Stimulated activated CD4-positive, alpha-beta T cell treated with anti-CD3 and anti-CD28 coated beads, Interleukin-4, amount 100 ng/mL, for 48 hours (primary cell): ENCODE results near the gene TSPAN8.
"Not testable (repeated sequence)": the region's sequence is repeated elsewhere in the genome, so short reads cannot be mapped to it uniquely, and the experiment has no call there.

Experiments
- DNase-seq, 2 donors: peaks; one replicate each; pipeline ENCODE4 v3.0.0-alpha.2; 2020; ENCODE audit warnings: low read depth in 2 of 2

Gene TSPAN8

GRCh38 chr12:71157601-71158233 is at the start of gene TSPAN8:
TSPAN8 (minus strand) TSS chr12:71157999; CDS start chr12:71157678, 321 bp downstream.
- no peak for DNase-seq

- no peak for DNase-seq
These were observed 43.4 kb upstream of the TSPAN8 start for GRCh38 chr12:71201136-71201679.

GRCh38 chr12:71200706-71201105 is 42.9 kb upstream of the TSPAN8 start:
- no peak for DNase-seq

GRCh38 chr12:71197460-71197859 is 39.7 kb upstream of the TSPAN8 start:
- no peak for DNase-seq

GRCh38 chr12:71195338-71195896 is 37.6 kb upstream of the TSPAN8 start:
- DNase-seq: no peak

GRCh38 chr12:71194657-71195056 is 36.9 kb upstream of the TSPAN8 start:
- no peak for DNase-seq

GRCh38 chr12:71193041-71193440 is 35.2 kb upstream of the TSPAN8 start:
- DNase-seq: no peak

GRCh38 chr12:71191509-71192196 is 33.9 kb upstream of the TSPAN8 start:
- DNase-seq: no peak

- no peak for DNase-seq
These were observed 33.0 kb upstream of the TSPAN8 start for GRCh38 chr12:71190822-71191221.

GRCh38 chr12:71187379-71187778 is 29.6 kb upstream of the TSPAN8 start:
- DNase-seq: no peak

GRCh38 chr12:71186571-71187288 is 28.9 kb upstream of the TSPAN8 start:
- DNase-seq: no peak

- no peak for DNase-seq
These were observed 26.0 kb upstream of the TSPAN8 start for GRCh38 chr12:71183846-71184245.

GRCh38 chr12:71183018-71183417 is 25.2 kb upstream of the TSPAN8 start:
- DNase-seq: no peak

- no peak for DNase-seq
These were observed 20.4 kb upstream of the TSPAN8 start for GRCh38 chr12:71178162-71178561.

GRCh38 chr12:71174825-71175224 is 17.0 kb upstream of the TSPAN8 start:
- no peak for DNase-seq

GRCh38 chr12:71174146-71174545 is 16.3 kb upstream of the TSPAN8 start:
- no peak for DNase-seq

GRCh38 chr12:71170456-71170855 is 12.7 kb upstream of the TSPAN8 start:
- no peak for DNase-seq

- DNase-seq: no peak
These were observed 11.5 kb upstream of the TSPAN8 start for GRCh38 chr12:71169286-71169685.

GRCh38 chr12:71166862-71167496 is 9.2 kb upstream of the TSPAN8 start:
- no peak for DNase-seq

GRCh38 chr12:71166280-71166679 is 8.5 kb upstream of the TSPAN8 start:
- no peak for DNase-seq

- DNase-seq: not testable (repeated sequence)
These were observed 8.0 kb upstream of the TSPAN8 start for GRCh38 chr12:71165780-71166179.
